GM19328 (cell line): ENCODE data around the gene ZNF823.

Source experiments
- ATAC-seq: cut with Tn5 transposase; IDR thresholded peaks from one replicate; pipeline ENCODE4 v1.9.1; 2021; ENCODE audit warnings: mild to moderate bottlenecking, moderate library complexity; ENCODE audit not compliant: unreplicated experiment

Gene ZNF823

DNA sequence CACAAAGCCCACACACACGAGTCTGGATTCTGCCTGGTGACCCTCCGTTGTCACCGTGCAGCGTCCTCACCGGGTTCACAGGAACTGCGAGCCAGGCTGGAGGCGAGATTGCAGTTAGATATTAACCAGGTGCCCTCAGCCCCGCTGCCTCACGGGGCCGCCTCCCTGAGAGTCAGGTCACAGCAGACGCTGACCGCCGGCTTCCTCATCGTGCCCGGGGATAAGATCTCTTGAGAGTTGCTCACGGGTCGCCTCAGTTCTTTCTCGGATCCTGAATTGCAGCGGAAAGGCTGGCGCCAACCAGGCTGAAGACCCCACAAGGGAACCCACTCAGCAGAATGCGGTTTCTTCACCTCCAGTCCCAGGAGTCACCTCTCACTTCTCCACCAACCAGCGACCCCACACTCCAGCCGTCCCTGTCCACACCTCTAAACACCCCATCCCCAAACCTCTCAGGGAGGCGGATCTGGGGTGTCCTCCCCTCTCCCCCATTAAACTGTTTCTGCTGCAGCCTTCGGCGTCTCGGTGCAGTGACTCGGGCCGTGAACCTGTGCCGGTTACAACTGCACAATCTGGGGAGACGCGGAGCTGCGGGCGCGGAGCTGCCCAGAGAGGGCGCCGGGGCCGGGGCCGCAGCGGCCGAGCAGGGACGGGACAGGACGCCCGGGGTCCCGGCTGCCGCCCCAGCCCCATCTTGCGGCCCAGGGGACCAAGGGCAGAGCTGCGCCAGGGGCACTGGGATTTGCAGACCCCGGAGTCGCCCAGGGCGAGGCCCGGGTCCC is 591 bp downstream of the ZNF823 start:
- ATAC-seq, result peak; percentile 31

GRCh38 chr19:11736696-11737095 is 2.0 kb downstream of the ZNF823 start:
- ATAC-seq, result no peak

DNA sequence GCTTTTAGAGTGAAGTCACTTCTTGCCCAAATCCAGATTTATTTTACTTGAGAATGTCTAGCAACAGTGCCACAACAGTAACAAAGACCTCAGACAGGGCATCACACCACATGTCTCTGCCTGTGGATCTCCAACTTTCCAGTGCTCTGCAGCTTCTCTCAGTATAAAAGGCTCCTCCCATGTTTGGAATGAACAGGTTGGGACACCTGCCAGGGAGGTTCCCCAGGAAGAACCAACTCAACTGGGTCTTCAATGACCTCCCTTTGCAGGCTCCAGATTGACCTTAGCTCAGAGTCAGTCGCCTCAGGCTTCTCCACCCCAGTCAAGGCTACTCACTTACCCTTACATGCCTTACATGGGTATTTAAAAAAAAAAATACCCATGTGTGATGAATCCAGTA is 3.4 kb downstream of the ZNF823 start:
- ATAC-seq, result no peak

DNA sequence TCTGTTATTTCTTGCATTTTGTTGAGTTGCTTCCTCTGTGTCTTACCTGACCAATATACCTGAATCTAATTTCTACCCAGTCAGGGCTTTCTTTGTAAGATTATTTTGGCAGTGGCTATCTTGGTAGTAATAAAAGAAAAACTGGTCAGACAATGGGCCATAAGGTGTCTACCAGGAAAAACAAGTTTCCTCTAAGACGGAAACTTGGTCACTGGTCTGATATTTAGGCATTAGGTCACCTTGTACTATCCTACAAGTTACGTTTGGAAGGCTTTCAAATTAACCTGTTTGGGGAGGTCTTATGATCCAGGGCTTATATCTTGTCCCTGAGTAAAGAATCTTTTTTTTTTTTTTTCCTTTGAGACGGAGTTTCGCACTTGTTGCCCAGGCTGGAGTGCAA is 9.2 kb downstream of the ZNF823 start:
- no peak for ATAC-seq

DNA sequence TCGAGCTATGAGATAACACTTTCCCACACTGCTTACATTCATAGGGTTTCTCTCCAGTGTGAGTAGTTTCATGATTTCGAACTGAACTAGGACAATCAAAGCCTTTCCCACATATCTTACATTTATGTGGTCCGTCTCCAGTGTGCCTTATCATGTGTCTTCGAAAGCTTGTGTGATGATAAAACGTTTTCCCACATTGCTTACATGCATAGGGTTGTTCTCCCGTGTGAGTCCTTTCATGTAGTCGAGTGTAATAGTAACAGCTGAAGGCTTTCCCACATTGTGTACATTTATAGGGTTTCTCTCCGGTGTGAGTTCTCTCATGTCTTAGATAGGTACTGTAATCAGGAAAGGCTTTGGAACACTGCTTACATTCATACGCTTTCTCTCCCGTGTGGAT is 16.3 kb downstream of the ZNF823 start:
- no peak for ATAC-seq

DNA sequence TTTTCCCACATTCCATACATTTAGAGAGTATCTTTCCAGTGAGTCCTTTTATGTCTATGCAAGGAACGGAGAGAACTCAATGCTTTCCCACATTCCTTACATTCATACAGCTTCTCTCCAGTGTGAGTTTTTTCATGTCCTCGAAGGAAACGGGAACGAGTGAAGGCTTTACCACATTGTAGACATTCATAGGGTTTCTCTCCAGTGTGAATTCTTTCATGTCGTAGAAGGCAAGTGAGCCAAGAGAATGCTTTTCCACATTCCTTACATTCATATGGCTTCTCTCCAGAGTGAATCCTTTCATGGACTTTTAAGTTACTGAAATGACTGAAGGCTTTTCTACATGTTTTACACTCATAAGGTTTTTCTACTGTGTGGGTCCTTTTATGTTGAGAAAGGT is 17.1 kb downstream of the ZNF823 start:
- no peak for ATAC-seq

- no peak for ATAC-seq
These were observed 28.4 kb downstream of the ZNF823 start for GRCh38 chr19:11710313-11710712.

- ATAC-seq, result no peak
These were observed 30.3 kb downstream of the ZNF823 start for GRCh38 chr19:11708457-11708856.

GRCh38 chr19:11705474-11705873 is 33.3 kb downstream of the ZNF823 start:
- ATAC-seq, result no peak

- no peak for ATAC-seq
These were observed 34.1 kb downstream of the ZNF823 start for GRCh38 chr19:11704626-11705025.

DNA sequence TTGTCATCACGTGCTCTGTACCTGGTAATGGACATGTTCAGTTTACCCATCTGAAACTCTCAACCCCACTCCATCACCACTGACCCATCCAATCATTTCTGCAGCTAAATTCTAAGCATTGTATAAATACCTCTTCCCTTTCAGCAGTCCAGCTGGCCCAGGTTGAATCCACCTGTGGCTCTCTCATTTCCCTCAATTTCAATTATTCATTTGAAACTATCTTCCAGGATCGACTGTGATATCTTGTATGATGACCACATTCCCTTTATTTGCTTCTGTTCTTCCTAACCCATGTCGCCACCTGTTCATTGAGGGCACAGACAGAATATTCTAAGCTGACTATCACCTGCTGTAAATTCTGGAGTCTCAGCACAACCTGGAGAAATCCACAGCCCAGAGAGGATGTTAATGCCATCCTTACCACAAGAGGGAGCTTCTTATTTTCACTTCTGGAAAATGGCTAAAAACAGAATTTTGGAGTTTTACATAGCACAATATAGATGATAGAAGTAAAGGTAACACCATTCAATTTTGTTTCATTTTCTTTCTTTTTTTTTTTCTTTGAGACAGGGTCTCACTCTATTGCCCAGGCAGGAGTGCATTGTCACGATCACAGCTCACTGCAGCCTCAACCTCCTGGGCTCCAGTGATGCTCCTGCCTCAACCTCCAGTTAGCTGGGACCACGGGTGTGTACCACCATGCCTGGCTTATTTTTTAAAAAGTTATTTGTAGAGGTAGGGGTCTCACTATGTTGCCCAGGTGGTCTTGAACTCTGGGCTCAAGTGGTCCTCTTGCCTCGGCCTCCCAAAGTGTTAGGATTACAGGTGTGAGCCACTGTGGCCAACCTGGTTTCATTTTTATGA is 38.6 kb downstream of the ZNF823 start:
- no peak for ATAC-seq

DNA sequence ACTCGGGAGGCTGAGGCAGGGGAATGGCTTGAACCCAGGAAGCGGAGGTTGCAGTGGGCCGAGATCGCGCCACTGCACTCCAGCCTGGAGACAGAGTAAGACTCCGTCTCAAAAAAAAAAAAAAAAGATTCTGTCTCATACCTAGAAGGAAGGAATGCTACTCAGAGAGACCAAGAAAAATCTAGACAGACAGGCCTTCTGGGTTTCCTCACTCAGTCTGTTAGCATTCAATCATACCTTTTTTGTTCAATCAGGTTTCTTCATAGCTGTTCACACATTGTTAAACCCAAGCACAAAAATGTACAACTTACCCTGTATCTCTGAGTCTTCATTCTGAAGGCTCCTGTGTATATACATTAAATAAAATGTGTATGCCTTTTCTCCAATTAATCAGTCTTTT is 40.5 kb downstream of the ZNF823 start:
- no peak for ATAC-seq

DNA sequence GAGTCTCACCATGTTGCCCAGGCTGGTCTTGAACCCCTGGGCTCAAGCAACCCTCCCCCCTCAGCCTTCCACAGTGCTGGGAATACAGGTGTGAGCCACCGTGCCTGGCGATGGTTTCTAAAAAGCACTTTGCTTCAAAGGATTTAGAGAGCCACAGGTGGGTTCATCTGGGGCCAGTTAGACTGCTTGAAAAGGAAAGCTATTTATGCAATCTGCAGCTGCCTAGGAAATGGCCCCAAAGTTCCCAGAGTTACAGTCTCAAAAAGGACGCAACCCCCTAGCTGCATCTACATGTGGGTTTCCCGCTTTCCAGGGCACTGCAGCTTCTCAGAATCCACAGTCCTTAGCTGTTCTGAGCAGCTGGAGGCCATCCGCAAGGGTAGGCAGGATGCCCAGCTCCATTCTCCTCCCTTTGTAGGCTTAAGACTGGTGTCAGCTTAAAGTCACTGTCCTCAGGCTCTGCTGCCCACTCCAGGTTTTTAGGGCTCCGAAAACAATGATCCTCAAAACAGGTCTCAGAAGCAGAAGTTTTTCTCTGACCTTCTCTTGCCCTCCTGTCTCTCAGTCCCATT is 41.4 kb downstream of the ZNF823 start:
- no peak for ATAC-seq

DNA sequence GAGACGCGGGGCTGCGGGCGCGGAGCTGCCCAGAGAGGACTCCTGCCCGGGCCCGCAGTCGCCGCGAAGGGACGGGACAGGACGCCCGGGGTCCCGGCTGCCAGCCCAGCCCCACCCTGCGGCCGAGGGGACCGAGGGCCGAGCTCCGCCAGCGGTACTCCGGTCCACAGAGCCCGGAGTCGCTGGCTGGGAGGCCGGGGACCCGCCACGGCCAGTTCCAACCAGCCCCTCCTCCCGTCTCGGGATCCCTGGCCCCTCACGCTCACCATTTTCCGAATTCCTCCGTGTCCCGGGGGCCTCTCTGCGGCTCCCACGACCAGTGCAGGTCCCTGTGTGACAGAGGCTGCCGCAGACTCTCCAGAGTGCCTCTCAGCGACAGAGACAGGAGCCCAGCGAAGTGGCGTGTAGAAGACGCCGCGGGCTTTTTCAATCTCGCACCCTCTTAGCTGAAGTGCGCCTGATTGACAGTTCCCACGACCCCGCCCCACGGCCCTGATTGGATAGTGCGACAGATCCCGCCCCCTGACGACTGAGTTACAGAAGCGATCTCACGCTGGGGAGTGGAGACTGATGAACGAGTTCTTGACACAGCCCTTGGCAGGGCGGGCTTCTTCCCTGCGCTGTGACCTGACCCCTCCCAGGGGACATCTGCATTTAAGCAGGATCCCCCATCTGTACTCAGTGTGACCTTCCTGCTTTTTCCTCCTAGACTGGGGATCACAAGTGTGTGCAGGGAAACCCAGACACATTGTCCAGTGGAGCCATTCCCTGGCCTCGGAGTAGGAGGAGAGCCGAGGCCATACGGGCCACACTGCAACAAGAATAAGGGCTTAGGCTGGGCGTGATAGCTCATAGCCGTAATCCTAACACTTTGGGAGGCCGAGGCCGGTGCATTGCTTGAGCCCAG is 44.0 kb downstream of the ZNF823 start:
- peak; percentile 90 for ATAC-seq

DNA sequence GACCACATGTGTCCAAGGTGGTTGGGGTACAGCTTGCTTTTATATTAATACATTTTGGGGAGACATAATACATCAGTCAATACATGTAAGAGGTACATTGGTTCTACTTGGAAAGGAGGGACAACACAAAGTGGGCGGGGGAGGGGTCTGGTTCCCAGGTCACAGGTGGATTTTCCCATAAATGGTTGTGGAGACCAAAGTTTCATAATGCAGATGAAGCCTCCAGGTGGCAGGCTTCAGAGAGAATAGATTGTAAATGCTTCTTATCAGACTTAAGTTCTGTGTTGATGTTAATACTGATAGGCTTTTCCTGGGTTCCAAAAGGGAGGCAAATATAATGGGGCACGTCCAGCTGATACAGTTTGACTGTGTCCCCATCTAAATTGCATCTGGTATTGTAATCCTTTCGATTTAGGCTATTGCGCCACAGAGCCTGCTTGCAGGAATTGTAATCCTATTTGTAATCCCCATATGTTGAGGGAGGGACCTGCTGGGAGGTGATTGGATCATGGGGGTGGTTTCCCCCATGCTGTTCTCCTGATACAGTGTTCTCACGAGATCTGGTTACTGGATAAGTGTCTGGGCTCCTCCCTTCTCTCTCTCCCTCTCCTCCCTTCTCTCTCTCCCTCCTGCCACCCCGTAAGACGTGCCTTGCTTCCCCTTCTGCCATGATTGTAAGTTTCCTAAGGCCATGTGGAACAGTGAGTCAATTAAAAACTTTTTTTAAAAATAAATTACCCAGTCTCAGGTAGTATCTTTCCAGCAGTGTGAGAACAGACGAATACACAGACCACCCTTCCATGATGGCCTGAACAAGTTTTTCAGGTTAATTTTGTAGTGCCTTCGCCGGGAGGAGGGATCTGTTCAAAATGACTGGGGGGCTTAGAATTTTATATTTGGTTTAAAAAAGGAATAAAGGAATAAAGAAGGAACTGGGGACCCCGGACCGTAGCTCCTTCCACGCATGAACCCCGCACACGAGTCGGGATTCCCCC is 44.9 kb downstream of the ZNF823 start:
- ATAC-seq, result no peak

DNA sequence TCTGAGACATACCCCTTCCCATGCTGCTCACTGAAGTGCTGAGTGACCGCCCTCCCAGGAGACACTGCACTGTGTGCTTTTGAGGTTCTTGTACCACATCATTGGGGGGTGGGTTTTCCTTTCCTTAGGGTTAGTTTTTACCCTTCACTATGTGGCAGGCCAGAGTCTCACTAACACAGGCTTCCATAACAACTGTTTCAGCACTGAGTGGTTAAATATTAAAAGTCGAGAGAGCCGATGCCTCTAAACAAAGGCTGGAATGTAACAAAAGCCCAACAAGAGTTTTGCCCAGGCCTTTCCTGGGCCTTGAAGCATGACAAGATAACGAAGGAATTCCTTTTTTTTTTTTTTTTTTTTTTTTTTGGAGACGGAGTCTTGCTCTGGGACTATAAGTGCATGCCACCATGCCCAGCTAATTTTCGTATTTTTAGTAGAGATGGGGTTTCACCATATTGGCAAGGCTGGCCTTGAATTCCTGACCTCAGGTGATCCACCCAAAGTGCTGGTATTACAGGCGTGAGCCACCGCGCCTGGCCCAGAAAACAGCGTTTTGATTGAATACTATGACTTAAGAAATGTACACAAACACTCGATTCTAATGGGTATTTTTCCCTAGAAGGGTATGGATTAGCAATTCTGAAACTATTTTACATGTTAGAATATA is 46.5 kb downstream of the ZNF823 start:
- ATAC-seq, result no peak

DNA sequence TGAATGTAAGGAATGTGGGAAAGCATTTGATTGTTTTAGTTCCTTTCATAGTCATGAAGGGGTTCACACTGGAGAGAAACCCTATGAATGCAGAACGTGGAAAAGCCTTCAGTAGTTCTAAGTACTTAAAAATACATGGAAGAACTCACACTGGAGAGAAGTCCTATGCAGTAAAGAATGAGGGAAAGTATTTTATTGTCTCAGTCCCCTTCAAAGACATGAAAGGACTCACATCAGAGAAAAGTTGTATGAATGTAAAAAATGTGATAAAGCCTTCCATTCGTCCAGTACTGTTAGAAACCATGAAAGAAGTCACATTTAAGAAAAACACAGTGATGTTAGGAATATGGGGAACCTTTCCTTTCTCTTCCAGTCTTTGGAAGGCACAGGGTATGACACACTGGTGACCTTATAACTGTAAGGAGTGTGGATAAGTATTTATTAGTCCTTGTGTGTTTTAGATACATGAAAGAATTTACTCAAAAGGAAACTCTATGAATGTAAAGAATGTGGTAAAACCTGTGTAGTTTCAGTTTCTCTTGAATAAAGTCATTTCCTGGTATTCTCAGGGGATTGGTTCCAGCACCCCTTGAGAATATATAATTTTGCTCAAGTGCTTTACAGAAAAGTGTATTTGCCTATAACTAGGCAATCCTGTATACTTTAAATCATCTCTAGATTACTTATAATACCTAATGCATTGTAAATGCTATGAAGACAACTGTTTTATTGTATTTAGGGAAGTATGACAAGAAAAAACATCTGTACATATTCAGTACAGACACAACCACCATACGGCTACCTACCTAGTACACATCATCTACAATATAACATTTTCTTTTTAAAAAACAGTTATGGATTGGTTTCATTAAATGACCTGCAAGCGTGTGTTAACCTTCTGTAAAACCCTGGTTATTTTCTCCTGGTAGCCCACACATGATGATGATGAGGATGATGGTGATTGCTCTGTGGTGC is 52.8 kb downstream of the ZNF823 start:
- ATAC-seq, result no peak
